Placental epithelial cell (primary cell): ENCODE data around the gene ZNF200. TPM values are rescaled to one million over a fixed set of nuclear protein-coding genes. Genes with fewer than 3 reads are reported as not detected.

Source experiments
- total RNA-seq: library from RNA; depleted of rRNA; stranded (reverse); fragments of >200 nt; gene quantifications from 2 replicates; pipeline ENCODE4 v1.2.3, GENCODE V29; 2012

ZNF200 gene
- 8.6 and 10.6 TPM in 2 replicates for total RNA-seq

DNA sequence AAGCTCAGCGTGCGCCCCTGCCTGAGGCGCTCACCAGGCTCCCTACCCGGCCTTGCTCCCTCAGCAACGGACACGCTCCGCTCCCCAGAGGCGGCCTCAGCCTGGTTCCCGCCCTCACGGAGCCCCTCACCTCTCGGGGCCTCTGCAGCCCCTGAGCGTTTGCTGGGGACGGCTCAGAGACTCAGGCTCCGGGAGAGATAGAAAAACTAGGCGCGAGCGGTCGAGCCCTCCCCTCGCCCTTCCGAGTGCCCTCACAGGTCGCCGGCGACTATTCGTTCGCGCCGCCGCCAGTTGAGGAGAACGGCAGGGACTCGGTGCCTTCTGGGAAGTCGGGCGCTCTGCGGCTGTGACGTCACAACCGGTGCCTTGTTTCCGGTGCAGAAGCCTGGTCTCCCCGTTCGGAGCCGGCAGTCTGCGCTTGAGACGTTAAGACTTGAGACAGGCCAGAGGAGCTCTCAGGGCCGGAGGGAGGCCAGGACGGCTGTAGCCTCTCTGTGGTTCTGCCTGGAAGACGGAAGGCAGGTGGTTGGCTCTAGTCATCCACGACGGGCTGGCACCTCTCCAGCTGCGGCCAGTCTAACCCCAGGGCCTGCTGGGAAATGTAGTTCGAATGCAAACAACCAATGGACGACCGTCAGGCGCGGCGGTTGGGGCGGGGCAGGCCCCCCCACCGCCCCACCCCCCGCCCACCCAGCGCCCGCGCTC, at the start of gene ZNF200:
TSS of gene ZNF200 (minus strand) at position 302 of the 705 bp plus-strand sequence. CDS start 1,403 bp downstream, outside the sequence.

DNA sequence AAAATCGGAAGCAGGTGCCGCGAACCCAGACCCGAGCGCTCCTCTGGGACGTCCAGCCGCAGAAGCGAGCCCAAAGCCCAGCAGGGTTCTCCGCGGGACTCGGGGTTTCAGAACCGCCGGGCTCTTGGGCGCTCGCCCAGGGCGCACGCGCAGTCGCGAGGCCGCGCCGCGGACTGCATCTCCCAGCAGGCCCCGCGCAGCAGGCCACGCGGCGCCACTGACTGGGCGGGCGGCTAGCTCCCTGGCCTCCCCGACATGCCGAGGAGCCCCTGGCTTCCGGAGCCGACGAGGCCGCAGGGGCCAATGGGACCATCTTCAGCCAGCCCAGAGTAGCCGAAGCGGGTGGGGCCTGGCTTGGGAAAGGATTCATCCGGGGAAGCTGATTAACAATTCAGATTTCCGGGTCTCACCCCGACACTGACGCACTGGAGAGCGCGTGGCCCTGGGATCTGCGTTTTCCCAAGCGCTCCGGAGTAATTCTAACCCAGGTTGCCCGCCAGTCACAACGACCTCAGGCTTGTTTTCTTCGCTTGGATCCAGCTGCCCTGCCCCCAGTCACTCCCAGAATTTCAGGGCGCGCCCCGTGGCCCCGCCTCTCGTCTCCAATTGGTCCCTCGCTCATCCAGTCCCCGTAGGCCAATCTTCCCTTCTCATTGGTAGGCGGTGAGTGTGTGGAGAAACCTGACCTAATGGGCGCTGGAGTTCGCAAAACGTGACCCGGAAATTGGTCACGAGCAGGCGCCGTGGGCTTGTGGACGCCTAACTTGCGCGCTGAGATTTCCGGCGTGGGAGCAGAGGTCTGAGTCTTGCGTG, 48.0 kb upstream of the ZNF200 start, which contains the start of gene ZNF263:
TSS of gene ZNF263 (plus strand) at position 762 of the 813 bp plus-strand sequence. CDS start 328 bp downstream, outside the sequence.

GRCh38 chr16:3256146-3256865, 21.3 kb upstream of the ZNF200 start, which contains the start of gene MEFV:
MEFV (minus strand) TSS chr16:3256633; CDS start chr16:3256587, 46 bp downstream.

GRCh38 chr16:3187798-3188674, 46.9 kb downstream of the ZNF200 start, which contains the start of gene OR1F1:
OR1F1 (plus strand) TSS chr16:3188204.

Other genes starting within 250 kb of the ZNF200 start
- 4.3 and 6.5 TPM in 2 replicates for gene CLDN9, start 222.2 kb downstream of the ZNF200 start, total RNA-seq
- gene CLDN6, start 217.0 kb downstream of the ZNF200 start, total RNA-seq: 0.39 and 5.6 TPM in 2 replicates
- gene TNFRSF12A, start 214.8 kb downstream of the ZNF200 start, total RNA-seq: 146 and 484 TPM in 2 replicates
- 11.7 and 82.1 TPM in 2 replicates for gene HCFC1R1, start 211.2 kb downstream of the ZNF200 start, total RNA-seq
- 33.5 and 58.1 TPM in 2 replicates for gene THOC6, start 211.1 kb downstream of the ZNF200 start, total RNA-seq
- not detected in 2 replicates for gene BICDL2, start 198.2 kb downstream of the ZNF200 start, total RNA-seq
- under 0.01 and 0.11 TPM in 2 replicates for gene MMP25, start 188.6 kb downstream of the ZNF200 start, total RNA-seq
- gene IL32, start 169.5 kb downstream of the ZNF200 start, total RNA-seq: 0.79 and 7.4 TPM in 2 replicates
- gene ZSCAN10, start 135.9 kb downstream of the ZNF200 start, total RNA-seq: not detected in 2 replicates
- gene ZNF205, start 122.6 kb downstream of the ZNF200 start, total RNA-seq: 13.7 and 19.2 TPM in 2 replicates
- 11.4 and 13.2 TPM in 2 replicates for gene ZNF213, start 100.1 kb downstream of the ZNF200 start, total RNA-seq
- gene OR1F1, start 47.0 kb downstream of the ZNF200 start, total RNA-seq: not detected in 2 replicates
- gene MEFV, start 21.5 kb upstream of the ZNF200 start, total RNA-seq: 0.22 TPM in 1 of 2 replicates, not detected in the other
- 47.8 and 63.6 TPM in 2 replicates for gene ZNF263, start 48.3 kb upstream of the ZNF200 start, total RNA-seq
- gene TIGD7, start 70.3 kb upstream of the ZNF200 start, total RNA-seq: 4.1 and 6.7 TPM in 2 replicates
- 35.8 and 36.5 TPM in 2 replicates for gene ZNF75A, start 70.3 kb upstream of the ZNF200 start, total RNA-seq
- gene OR2C1, start 120.7 kb upstream of the ZNF200 start, total RNA-seq: under 0.01 and 0.43 TPM in 2 replicates
- gene ZSCAN32, start 165.8 kb upstream of the ZNF200 start, total RNA-seq: 11.1 and 11.4 TPM in 2 replicates
- gene ZNF174, start 166.1 kb upstream of the ZNF200 start, total RNA-seq: 7.6 and 7.9 TPM in 2 replicates
- 1.2 and 2.3 TPM in 2 replicates for gene ZNF597, start 208.3 kb upstream of the ZNF200 start, total RNA-seq
- gene NAA60, start 208.5 kb upstream of the ZNF200 start, total RNA-seq: 20.0 and 30.6 TPM in 2 replicates